ENCODE measurements around the gene SHB. TPM values are rescaled to one million over a fixed set of nuclear protein-coding genes. Genes with fewer than 3 reads are reported as not detected.
A peak's percentile ranks its signal among the peaks of the same experiment; 100 is the strongest.

Gene SHB
- total and polyA plus RNA-seq, 2 donors (not counting 1 experiment from before 2014, with no cell fraction given): 9.9 to 13.9 TPM

DNA sequence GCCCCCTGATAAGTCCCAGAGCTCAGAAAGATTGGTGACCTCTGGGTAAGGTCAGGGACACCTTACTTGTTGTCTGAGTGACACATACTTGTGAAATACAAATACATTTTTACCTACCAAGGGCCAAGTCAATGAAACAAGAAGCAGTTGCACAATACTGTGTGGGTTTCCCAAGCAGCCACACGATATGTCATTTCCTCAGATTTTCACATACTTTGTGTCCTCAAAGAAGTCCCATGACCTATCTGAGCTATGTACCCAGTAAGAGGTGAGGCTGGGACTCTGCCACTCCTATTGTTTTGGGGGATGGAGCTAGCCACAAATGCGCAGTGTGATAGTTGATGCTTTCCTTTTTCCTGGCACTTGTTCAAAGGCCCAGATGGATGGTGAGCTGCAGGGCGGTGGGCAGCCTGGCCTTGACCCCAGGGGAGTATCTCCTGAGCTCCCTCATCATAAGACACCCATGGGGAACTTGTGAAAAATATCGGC, 160.3 kb downstream of the SHB start:
- Histone ChIP-seq H4K20me1 (ENCODE audit: control insufficient read depth, extremely low read depth, insufficient read depth, low read length) (no peaks in the 10 kb centered on the region), H3K4me1 (ENCODE audit: control insufficient read depth, extremely low read depth, insufficient read depth, low read length) (peaks cover 6% of the 10 kb centered on the region), H3K9ac (ENCODE audit: insufficient read depth, low read length) (no peak overlapping the region), H3K27ac (ENCODE audit: insufficient read depth, low read length) (no peak overlapping the region), H3K36me3 (ENCODE audit: control insufficient read depth, insufficient read depth, low read length) (no peaks in the 10 kb centered on the region), H3K4me3 (replicated peaks in 1 of 4; ENCODE audit: control extremely low read depth in 1 of 4, insufficient read depth in 1 of 4, low read depth in 3 of 4, low read length in 4 of 4) (no peak overlapping the region), H2AFZ (ENCODE audit: low read length) (no peak overlapping the region), H3K9me3 (ENCODE audit: control insufficient read depth, insufficient read depth, low read depth, low read length) (no peaks in the 10 kb centered on the region), H3K79me2 (ENCODE audit: control insufficient read depth, insufficient read depth, low read length) (no peaks in the 10 kb centered on the region), H3K4me2 (ENCODE audit: extremely low read depth, insufficient read depth, low read length) (no peak overlapping the region), H3K27me3 (ENCODE audit: control insufficient read depth, insufficient read depth, low read length) (no peaks in the 10 kb centered on the region)
- TF ChIP-seq EZH2 (IDR thresholded peaks at IDR 0.05; ENCODE audit: low read length, missing control alignments): no peak
- TF ChIP-seq, protein P1, sequence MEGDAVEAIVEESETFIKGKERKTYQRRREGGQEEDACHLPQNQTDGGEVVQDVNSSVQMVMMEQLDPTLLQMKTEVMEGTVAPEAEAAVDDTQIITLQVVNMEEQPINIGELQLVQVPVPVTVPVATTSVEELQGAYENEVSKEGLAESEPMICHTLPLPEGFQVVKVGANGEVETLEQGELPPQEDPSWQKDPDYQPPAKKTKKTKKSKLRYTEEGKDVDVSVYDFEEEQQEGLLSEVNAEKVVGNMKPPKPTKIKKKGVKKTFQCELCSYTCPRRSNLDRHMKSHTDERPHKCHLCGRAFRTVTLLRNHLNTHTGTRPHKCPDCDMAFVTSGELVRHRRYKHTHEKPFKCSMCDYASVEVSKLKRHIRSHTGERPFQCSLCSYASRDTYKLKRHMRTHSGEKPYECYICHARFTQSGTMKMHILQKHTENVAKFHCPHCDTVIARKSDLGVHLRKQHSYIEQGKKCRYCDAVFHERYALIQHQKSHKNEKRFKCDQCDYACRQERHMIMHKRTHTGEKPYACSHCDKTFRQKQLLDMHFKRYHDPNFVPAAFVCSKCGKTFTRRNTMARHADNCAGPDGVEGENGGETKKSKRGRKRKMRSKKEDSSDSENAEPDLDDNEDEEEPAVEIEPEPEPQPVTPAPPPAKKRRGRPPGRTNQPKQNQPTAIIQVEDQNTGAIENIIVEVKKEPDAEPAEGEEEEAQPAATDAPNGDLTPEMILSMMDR (conservative IDR thresholded peaks at IDR 0.05 in 1 of 2, IDR thresholded peaks at IDR 0.05 in 1 of 2; ENCODE audit: low read depth in 1 of 2, low read length in 2 of 2): no peak
- DNase-seq (ENCODE audit: low read depth in 2 of 2): peak in 1 of 2 donors; percentile 30

DNA sequence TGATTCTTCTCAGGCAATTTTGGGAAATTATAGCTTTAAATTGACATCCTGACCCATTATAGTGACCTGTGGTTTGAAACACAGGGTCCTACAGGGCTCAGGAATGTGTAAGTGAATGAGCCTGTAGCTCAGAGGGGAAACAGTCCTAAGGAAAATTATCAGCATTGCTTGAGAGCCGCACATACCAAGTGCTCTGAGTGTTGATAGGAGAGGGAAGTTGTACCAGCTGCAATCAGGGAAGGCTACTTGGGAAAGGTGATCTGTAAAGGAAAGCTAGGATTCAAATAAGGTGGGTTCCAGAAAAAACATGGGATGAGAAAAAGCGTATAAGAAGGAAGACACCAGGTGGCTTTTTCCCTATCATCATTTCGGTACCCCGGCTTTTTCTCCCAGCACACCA, 160.7 kb downstream of the SHB start:
- Histone ChIP-seq H3K27me3 (ENCODE audit: control insufficient read depth, insufficient read depth, low read length) (no peaks in the 10 kb centered on the region), H3K9ac (ENCODE audit: insufficient read depth, low read length) (no peak overlapping the region), H3K4me2 (ENCODE audit: extremely low read depth, insufficient read depth, low read length) (no peak overlapping the region), H3K27ac (ENCODE audit: insufficient read depth, low read length) (no peak overlapping the region), H3K9me3 (ENCODE audit: control insufficient read depth, insufficient read depth, low read depth, low read length) (no peaks in the 10 kb centered on the region), H4K20me1 (ENCODE audit: control insufficient read depth, extremely low read depth, insufficient read depth, low read length) (no peaks in the 10 kb centered on the region), H3K36me3 (ENCODE audit: control insufficient read depth, insufficient read depth, low read length) (no peaks in the 10 kb centered on the region), H3K4me3 (replicated peaks in 1 of 4; ENCODE audit: control extremely low read depth in 1 of 4, insufficient read depth in 1 of 4, low read depth in 3 of 4, low read length in 4 of 4) (no peak overlapping the region), H3K4me1 (ENCODE audit: control insufficient read depth, extremely low read depth, insufficient read depth, low read length) (peaks cover 6% of the 10 kb centered on the region), H3K79me2 (ENCODE audit: control insufficient read depth, insufficient read depth, low read length) (peaks cover 4% of the 10 kb centered on the region), H2AFZ (ENCODE audit: low read length) (no peak overlapping the region)
- no peak for DNase-seq (ENCODE audit: low read depth in 2 of 2)
- TF ChIP-seq, protein P1 (conservative IDR thresholded peaks at IDR 0.05 in 1 of 2, IDR thresholded peaks at IDR 0.05 in 1 of 2; ENCODE audit: low read depth in 1 of 2, low read length in 2 of 2): no peak
- no peak for TF ChIP-seq EZH2 (IDR thresholded peaks at IDR 0.05; ENCODE audit: low read length, missing control alignments)

- Histone ChIP-seq H3K27me3 (ENCODE audit: control insufficient read depth, insufficient read depth, low read length) (no peaks in the 10 kb centered on the region), H4K20me1 (ENCODE audit: control insufficient read depth, extremely low read depth, insufficient read depth, low read length) (no peaks in the 10 kb centered on the region), H3K9ac (ENCODE audit: insufficient read depth, low read length) (no peak overlapping the region), H3K4me2 (ENCODE audit: extremely low read depth, insufficient read depth, low read length) (no peak overlapping the region), H3K4me3 (replicated peaks in 1 of 4; ENCODE audit: control extremely low read depth in 1 of 4, insufficient read depth in 1 of 4, low read depth in 3 of 4, low read length in 4 of 4) (no peak overlapping the region), H3K36me3 (ENCODE audit: control insufficient read depth, insufficient read depth, low read length) (no peaks in the 10 kb centered on the region), H2AFZ (ENCODE audit: low read length) (no peak overlapping the region), H3K27ac (ENCODE audit: insufficient read depth, low read length) (no peak overlapping the region), H3K79me2 (ENCODE audit: control insufficient read depth, insufficient read depth, low read length) (peaks cover 21% of the 10 kb centered on the region), H3K4me1 (ENCODE audit: control insufficient read depth, extremely low read depth, insufficient read depth, low read length) (peaks cover 6% of the 10 kb centered on the region), H3K9me3 (ENCODE audit: control insufficient read depth, insufficient read depth, low read depth, low read length) (no peaks in the 10 kb centered on the region)
- DNase-seq (ENCODE audit: low read depth in 2 of 2): no peak
- no peak for TF ChIP-seq EZH2 (IDR thresholded peaks at IDR 0.05; ENCODE audit: low read length, missing control alignments)
- TF ChIP-seq, protein P1 (conservative IDR thresholded peaks at IDR 0.05 in 1 of 2, IDR thresholded peaks at IDR 0.05 in 1 of 2; ENCODE audit: low read depth in 1 of 2, low read length in 2 of 2): no peak
These were observed 162.5 kb downstream of the SHB start for GRCh38 chr9:37906312-37907239.
